ENCODE data around the gene JAZF1. TPM values are rescaled to one million over a fixed set of nuclear protein-coding genes. Genes with fewer than 3 reads are reported as not detected.

JAZF1 gene
- total and polyA plus RNA-seq, 9 of the 15 experiments (the other 6 are each of a cell fraction or from before 2014, with no cell fraction given): 0.04 to 0.64 (median 0.11) TPM; not detected in 3

GRCh38 chr7:27992755-27993493 is 187.7 kb downstream of the JAZF1 start:
- no peak for ATAC-seq
- no peak for TF ChIP-seq TCF7 (IDR thresholded peaks at IDR 0.05; ENCODE audit: borderline replicate concordance)
- no peak for TF ChIP-seq IRF2 (CRISPR knock-in tag; IDR thresholded peaks at IDR 0.05)
- no peak for TF ChIP-seq THAP12 (CRISPR knock-in tag; IDR thresholded peaks at IDR 0.05)
- no peak for TF ChIP-seq KAT7 (CRISPR knock-in tag; IDR thresholded peaks at IDR 0.05; ENCODE audit: borderline replicate concordance)
- no peak for TF ChIP-seq RAD51 (IDR thresholded peaks at IDR 0.05; ENCODE audit: borderline replicate concordance, low read depth)
- TF ChIP-seq CEBPZ (IDR thresholded peaks at IDR 0.05; ENCODE audit: borderline replicate concordance, low read depth, low read length): no peak
- no peak for TF ChIP-seq RBM22 (IDR thresholded peaks at IDR 0.05; ENCODE audit: low read depth, low read length, poor library complexity, severe bottlenecking)
- no peak for TF ChIP-seq TRIM28 (IDR thresholded peaks at IDR 0.05)
- TF ChIP-seq U2AF1 (optimal IDR thresholded peaks at IDR 0.05; ENCODE audit: low read depth, low read length): no peak
- no peak for TF ChIP-seq ZNF512 (tag; IDR thresholded peaks at IDR 0.05)
- TF ChIP-seq YY1 (IDR thresholded peaks at IDR 0.05; ENCODE audit: borderline replicate concordance in 1 of 3, control insufficient read depth in 1 of 3, extremely low read depth in 1 of 3, insufficient read depth in 3 of 3, insufficient read length in 1 of 3, insufficient replicate concordance in 2 of 3, low read depth in 1 of 3, low read length in 2 of 3): no peak
- TF ChIP-seq ELF1 (tag; IDR thresholded peaks at IDR 0.05): no peak
- TF ChIP-seq EP300 (IDR thresholded peaks at IDR 0.05; ENCODE audit: low read length): no peak

More at GRCh38 chr7:27992755-27993493, 187.7 kb downstream of the JAZF1 start:
- Histone ChIP-seq H3K36me3 (ENCODE audit: control insufficient read depth, insufficient read depth, low read length) (no peaks in the 10 kb centered on the region), H3K4me3 (no peak overlapping the region), H2AFZ (ENCODE audit: low read depth, low read length) (no peak overlapping the region), H3K9me1 (ENCODE audit: control insufficient read depth, insufficient read depth, low read length) (no peaks in the 10 kb centered on the region), H3K4me1 (replicated peaks in 1 of 2; ENCODE audit: control insufficient read depth in 2 of 2, insufficient read depth in 2 of 2, low read length in 2 of 2) (no peaks in the 10 kb centered on the region), H3K9me3 (replicated peaks; ENCODE audit: control insufficient read depth, insufficient read depth, low read depth, low read length) (no peaks in the 10 kb centered on the region), H3K27ac (ENCODE audit: extremely low read depth, low read depth, low read length) (no peak overlapping the region), H3K27me3 (ENCODE audit: control insufficient read depth in 2 of 2, insufficient read depth in 2 of 2, low read length in 2 of 2) (peaks cover 5 to 10% of the 10 kb centered on the region in 2 experiments; a peak in 2 of 5 replicates), H3K9ac (ENCODE audit: insufficient read depth in 1 of 2, low read depth in 2 of 2, low read length in 2 of 2) (no peak overlapping the region), H4K20me1 (replicated peaks; ENCODE audit: control insufficient read depth, insufficient read depth, low read length) (no peaks in the 10 kb centered on the region), H3K4me2 (ENCODE audit: insufficient read depth, low read length) (no peak overlapping the region), H3K79me2 (ENCODE audit: control insufficient read depth, insufficient read depth, low read length) (no peaks in the 10 kb centered on the region)
- DNase-seq (ENCODE audit: extremely low read depth in 1 of 4, low spot score in 3 of 4): no peak
- 0% methylated on average over 8 of the region's 8 CpGs for WGBS (ENCODE audit: insufficient coverage, low coverage, missing lambda C conversion rate)
- in situ Hi-C loops (cut with MboI): no loop called here
- BruUV-seq (replicated peaks): no TSS peak
- CTCF ChIA-PET (ENCODE audit: low intra/inter-chr PET ratio): no interaction called here
- POLR2A ChIA-PET: no interaction called here
- intact Hi-C loops (cut with micrococcal nuclease): no loop called here
- FAIRE-seq: no peak

All from K562 (cell line).